Measurements from ENCODE around the gene DSCAML1.

Gene DSCAML1

GRCh38 chr11:117745346-117745745, 51.7 kb downstream of the DSCAML1 start:
- TF ChIP-seq ZFP30 (CRISPR knock-in tag; IDR thresholded peaks at IDR 0.05), result no peak
- TF ChIP-seq ESRRG (CRISPR knock-in tag; IDR thresholded peaks at IDR 0.05), result no peak
- no peak for TF ChIP-seq PATZ1 (CRISPR knock-in tag; IDR thresholded peaks at IDR 0.05; ENCODE audit: borderline replicate concordance)
- no peak for TF ChIP-seq GLIS3 (CRISPR knock-in tag; IDR thresholded peaks at IDR 0.05)
- TF ChIP-seq RARB (CRISPR knock-in tag; IDR thresholded peaks at IDR 0.05), result no peak
- TF ChIP-seq CREB5 (CRISPR knock-in tag; IDR thresholded peaks at IDR 0.05; ENCODE audit: low read depth), result no peak
- no peak for TF ChIP-seq ISL1 (CRISPR knock-in tag; IDR thresholded peaks at IDR 0.05)

GRCh38 chr11:117744471-117745150, 52.4 kb downstream of the DSCAML1 start:
- no peak for ATAC-seq
- TF ChIP-seq PATZ1 (CRISPR knock-in tag; IDR thresholded peaks at IDR 0.05; ENCODE audit: borderline replicate concordance), result no peak
- TF ChIP-seq CSDC2 (CRISPR knock-in tag; IDR thresholded peaks at IDR 0.05), result no peak

More at GRCh38 chr11:117745346-117745745, 51.7 kb downstream of the DSCAML1 start:
- ATAC-seq, result no peak

GRCh38 chr11:117743121-117743815, 53.7 kb downstream of the DSCAML1 start:
- ATAC-seq, result no peak; the same call in 2 of the 3 replicates
- TF ChIP-seq TCF4 (CRISPR knock-in tag; IDR thresholded peaks at IDR 0.05; ENCODE audit: borderline replicate concordance), result no peak
- TF ChIP-seq SNAI2 (CRISPR knock-in tag; IDR thresholded peaks at IDR 0.05), result no peak
- no peak for TF ChIP-seq TSHZ2 (CRISPR knock-in tag; IDR thresholded peaks at IDR 0.05)
- no peak for TF ChIP-seq CREB5 (CRISPR knock-in tag; IDR thresholded peaks at IDR 0.05; ENCODE audit: low read depth)
- TF ChIP-seq ARNTL (CRISPR knock-in tag; IDR thresholded peaks at IDR 0.05; ENCODE audit: borderline replicate concordance, low read depth), result no peak
- TF ChIP-seq CSRNP3 (CRISPR knock-in tag; IDR thresholded peaks at IDR 0.05), result no peak
- TF ChIP-seq ZNF70 (CRISPR knock-in tag; IDR thresholded peaks at IDR 0.05), result no peak
- TF ChIP-seq BACH2 (CRISPR knock-in tag; IDR thresholded peaks at IDR 0.05; ENCODE audit: borderline replicate concordance), result no peak

Measured in SK-N-SH treated with all-trans-retinoic acid at 6 μM for 48 hours (cell line).